ENCODE measurements around the gene IMMP2L.

Gene IMMP2L

DNA sequence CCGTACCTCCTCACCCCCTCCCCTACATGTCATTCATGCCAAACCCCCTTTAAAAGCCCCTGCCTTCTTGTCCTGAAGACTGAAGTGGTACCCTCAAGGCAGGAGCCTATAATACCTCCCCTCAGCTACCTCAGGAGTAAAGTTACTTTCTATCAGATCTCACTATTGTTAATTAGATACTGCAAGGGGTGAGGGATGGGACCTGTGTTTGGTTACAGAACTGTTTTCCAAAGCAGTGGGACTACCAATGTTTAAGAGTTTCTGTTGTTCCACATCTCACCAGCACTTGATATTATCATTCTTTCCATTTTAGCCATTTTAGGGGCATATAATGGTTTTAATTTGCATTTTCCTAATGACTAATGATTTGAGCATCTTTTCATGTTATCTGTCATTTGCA is 668.2 kb downstream of the IMMP2L start:
- DNase-seq: no peak

DNA sequence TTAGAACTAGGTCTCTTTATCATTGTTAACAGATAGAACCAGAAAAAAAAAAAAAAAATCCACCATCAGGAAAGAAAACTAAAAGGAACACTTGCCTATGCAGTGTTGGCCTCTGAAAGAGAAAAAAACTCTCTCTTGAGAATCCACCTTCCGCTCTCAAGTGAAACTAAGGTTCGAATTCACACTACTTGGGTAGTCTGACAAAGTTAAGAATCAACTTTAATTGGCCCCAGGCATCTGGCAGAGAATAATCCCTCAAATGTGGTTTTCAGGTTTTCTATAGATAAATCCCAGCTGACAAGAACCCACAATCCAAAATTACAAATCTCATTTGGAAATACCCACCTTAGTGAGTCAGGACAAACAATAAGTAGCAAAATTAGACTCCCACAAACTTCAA is 671.1 kb downstream of the IMMP2L start:
- DNase-seq: no peak

GRCh38 chr7:110890101-110890500 is 672.2 kb downstream of the IMMP2L start:
- DNase-seq: no peak

DNA sequence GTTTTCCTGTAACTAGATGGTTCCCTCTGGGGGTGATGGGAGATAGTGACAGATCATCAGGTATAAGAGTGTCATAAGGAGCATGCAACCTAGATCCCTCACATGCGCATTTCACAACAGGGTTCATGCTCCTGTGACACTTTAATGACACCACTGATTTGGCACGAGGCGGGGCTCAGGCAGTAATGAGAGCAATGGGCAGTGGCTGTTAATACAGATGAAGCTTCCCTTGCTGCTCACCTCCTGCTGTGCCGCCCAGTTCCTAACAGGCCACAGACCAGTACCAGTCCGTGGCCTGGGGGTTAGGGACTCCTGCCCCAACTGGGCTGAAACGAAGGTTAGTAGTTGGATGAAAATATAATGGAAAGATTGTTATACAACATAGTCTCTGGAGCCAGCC is 673.0 kb downstream of the IMMP2L start:
- DNase-seq: no peak

- DNase-seq: no peak
Measured at GRCh38 chr7:110888641-110889040, 673.7 kb downstream of the IMMP2L start.

- DNase-seq: no peak
Measured at GRCh38 chr7:110885474-110885873, 676.8 kb downstream of the IMMP2L start.

DNA sequence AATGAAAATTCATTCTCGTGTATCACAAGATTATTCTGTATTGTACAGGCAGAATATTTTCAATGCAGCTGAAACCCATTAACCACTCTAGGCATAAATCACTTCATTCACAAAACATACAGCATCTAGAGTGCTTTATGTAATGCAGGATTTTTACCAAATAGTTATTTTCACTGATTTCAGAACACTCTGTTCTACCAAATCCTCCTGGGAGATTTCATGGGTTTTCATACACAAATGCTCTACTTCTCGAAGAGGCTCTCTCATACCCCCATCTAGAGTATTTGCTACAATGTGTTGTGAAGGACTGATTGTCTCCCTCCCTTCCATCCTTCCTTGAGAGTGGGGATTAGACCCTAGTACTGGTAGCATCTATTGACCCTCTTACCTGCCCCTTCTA is 680.6 kb downstream of the IMMP2L start:
- DNase-seq: no peak

DNA sequence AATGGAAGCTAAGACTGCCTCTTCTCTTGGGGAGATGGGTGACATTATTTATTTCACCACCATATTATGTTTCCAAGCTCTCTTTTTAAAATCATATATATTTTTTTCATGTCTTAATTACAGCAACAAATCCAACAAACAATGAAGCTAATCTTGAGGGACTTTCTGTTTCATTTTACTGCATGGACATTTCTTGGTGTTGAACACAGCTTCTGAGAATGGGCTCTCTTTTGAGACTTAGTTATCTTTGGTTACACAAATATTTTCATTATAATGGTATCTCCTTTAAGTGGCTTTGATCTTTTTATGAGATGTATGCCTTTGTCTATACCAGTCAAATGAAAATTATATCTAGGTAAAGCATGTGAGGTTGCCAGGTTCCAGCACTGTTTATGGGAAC is 681.3 kb downstream of the IMMP2L start:
- DNase-seq: no peak

DNA sequence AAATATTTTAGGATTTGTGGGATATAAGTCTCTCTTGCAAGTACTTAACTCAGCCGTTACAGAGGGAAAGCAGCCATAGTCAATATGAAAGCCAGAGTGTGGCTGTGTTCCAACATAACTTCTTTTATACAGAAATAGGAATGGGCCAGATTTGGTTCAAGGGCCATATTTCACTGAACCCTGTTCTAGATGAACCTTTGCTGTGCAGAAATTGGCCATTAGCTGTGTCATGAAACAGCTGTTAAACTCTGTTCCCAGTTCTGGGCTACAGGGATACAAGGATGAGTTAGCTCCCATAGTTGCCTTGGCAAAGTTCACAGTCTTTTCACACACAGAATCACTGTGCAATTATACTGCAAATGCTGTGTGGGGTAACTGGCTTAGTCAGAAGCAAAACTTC is 685.3 kb downstream of the IMMP2L start:
- DNase-seq: no peak

DNA sequence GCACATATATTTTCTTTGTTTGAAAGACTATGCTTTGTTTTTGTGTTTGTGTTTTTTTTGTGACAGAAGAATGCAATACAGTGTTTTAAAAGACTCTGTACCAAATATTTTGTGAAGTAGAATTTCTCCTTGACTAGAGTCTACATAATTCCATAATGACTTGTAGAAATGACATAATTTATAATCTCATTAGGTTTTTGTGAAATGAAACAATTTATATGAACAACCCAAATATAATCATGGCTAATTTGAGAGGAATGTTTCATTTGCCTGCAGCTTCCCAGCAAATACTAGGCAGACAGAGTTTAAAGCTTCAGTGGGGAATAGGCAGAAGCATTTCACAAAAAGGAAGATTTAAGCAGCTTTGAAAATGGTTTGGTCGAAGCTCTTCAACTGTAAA is 686.9 kb downstream of the IMMP2L start:
- DNase-seq: no peak

GRCh38 chr7:110871856-110872255 is 690.4 kb downstream of the IMMP2L start:
- DNase-seq: no peak

DNA sequence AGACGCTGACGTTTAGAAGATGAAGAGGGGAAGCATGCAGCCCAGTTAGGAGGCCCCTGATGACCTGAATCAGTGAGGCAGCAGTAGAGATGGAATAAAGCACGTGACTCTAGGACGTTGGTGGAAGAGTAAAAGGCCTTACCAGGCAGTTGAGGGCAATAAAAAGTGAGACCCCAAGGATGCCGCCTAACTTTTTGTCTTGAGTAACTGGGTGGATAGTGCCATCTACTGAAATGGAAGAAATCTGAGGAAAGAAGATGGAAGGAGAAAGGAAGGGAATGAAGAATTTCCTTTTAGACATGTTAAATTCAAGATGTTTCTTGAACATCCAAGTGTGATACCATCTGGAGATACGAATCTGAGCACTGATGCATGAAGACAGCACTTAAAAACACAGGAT is 691.4 kb downstream of the IMMP2L start:
- no peak for DNase-seq

- no peak for DNase-seq
Measured at GRCh38 chr7:110868458-110868857, 693.8 kb downstream of the IMMP2L start.

DNA sequence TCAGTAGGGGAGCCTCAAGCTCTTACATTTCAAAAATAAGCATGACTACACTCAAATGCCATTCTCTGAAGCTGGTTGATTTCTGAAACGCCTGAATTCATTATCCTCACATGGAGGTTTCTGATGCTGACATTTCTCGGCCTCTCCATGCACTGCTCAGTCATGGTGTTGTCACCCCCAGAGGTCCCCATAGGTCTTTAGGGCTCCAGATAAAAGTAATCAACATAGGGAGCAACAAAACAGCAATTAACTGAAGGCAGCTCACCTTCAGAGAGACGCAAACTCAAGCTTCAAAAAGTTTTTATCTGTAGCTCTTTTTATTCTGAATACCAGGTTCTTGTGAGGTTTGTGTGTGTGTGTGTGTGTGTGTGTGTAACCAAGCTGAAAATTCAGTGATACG is 694.5 kb downstream of the IMMP2L start:
- no peak for DNase-seq

DNA sequence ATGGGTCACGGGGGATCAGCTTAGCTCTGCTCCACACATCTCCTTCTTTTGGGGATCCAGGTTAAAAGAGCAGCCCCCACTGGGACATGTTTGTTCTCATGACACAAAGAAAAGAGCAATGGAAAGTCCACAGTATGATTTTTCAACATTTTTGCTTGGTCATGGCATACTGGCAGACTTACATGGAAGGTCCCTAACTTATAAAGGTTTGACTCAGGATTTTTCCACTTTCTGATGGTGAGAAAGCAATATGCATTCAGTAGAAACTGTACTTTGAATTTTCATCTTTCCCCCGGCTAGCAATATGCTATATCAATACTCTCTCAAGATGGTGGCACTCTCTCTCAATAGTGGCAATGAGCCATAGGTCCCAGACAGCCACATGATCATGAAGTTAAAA is 699.0 kb downstream of the IMMP2L start:
- no peak for DNase-seq

DNA sequence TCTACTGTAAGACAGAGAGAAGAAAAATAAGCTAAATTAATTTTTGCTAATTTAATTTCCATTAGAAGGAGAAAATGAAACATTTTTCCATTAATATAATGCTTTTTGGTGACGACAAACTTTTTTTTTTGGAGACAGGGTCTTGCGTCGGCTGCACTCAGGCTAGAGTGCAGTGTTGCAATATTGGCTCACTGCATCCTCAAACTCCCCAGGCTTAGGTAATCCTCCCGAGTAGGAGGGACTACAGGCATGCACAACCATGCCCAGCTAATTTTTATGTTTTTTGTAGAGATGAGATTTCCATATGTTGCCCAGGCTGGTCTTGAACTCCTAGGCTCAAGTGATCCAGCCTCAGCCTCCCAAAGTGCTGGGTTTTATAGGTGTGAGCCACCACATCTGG is 701.1 kb downstream of the IMMP2L start:
- DNase-seq: no peak

GRCh38 chr7:110857106-110857505 is 705.2 kb downstream of the IMMP2L start:
- DNase-seq: no peak

- no peak for DNase-seq
Measured at GRCh38 chr7:110856704-110857103, 705.6 kb downstream of the IMMP2L start.

DNA sequence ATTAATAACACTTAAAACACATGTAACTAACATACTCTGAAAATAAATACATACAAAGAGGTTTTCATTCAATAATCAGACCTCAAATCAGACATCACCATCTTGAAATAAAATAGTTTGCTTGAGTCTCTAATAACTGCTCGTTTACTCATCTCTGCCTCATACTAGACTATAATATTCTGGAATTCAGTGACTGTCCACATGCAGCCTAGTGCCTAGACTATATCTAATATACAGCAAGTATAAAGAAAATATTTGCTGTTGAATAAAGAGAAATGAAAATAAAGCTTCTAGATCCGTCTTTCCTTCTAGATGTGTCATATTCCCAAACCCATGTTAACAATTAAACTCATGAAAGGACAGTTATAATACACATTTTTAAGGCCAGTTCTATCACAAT is 707.6 kb downstream of the IMMP2L start:
- DNase-seq: no peak

- DNase-seq: no peak
Measured at GRCh38 chr7:110854166-110854565, 708.1 kb downstream of the IMMP2L start.

GRCh38 chr7:110853263-110853662 is 709.0 kb downstream of the IMMP2L start:
- no peak for DNase-seq

- DNase-seq: no peak
Measured at GRCh38 chr7:110852156-110852940, 709.9 kb downstream of the IMMP2L start.

DNA sequence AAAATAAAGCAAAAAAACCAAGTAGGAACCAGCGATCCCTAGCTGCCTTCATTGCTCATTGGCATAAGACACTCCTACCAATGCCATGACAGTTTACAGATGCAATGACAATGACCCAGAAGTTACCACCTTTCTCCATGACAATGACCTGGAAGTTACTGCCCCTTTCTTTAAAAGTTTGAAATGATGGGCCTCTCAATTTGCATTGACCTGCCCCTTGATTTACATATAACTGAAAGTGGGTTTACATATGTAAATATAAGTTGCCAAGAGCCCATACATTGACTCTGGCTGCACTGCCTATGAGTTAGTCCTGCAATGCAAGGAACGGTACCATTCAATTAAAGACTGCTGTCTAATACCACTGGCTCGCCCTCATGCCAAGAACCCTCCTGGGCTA is 712.1 kb downstream of the IMMP2L start:
- DNase-seq: no peak

DNA sequence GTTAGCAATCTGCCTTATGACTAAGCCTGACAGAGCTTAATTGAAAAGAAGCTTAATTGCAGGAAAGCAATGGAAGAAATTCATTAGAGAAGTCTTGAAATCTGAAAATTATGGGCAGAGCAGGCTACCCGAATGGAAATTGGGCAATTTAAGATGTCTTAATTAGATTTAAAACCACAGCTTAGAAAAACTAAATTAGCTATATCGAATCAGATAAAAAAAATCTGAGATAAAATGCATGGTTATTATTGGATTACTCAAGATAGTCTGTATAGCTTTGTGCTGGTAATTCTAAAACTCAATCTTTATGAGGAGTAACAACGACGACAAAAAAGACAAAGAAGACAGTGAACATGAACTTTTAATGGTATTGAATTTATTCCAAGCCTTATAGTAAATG is 719.5 kb downstream of the IMMP2L start:
- no peak for DNase-seq

DNA sequence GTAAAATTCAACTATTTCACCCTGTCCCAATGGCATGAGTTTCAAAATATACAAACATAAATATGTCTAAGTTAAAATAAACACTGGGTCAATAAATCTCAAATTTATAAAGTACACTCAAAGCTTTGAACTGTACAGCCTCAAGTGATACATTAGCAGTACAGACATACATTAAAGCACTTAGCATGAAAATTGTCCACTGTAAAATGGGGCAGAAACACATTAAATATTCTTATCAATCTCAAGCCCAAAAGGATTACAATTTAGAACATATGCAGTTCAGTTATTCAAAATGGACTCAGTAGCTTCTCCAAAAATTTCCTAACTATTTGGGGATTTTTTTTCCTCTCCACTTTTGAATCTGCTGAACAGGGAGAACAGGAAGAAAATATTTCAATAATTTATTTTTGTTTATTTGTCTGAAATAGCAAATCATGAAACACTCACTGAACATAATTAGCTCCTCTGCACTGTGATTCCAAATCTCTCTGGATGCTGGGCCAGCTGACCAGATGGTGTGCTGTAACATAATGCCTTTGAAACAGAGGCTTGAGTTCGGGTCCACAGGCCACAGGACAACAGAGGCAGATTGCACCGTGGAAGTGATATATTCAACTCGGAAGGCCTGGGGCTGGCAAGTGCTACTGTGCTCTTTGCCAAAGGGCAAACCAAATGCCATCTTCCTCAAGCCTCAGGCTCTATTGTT is 720.3 kb downstream of the IMMP2L start:
- DNase-seq: no peak
